ENCODE results near the gene RPL27A. TPM values are rescaled to one million over a fixed set of nuclear protein-coding genes. Genes with fewer than 3 reads are reported as not detected.

Gene RPL27A
- total RNA-seq, 1 experiment from 2014 or later = 1,055 TPM

DNA sequence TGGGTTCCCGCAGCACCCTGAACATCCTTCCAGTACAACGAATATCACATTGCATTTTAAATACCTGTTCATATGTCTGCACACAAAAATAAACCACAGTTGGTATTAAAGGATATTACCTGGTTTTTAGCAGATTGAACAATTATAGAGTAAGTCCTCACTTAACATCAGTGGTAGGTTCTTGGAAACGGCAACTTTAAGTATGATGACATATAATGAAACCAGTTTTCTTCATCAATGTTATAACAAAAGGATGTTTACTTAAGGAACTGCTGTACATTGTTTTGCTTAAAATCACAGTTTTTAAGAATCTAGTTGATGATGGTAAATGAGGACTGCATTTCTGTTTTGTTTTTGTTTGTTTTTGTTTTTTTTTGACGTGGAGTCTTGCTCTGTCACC lies 28.1 kb upstream of the RPL27A start:
- Histone ChIP-seq H3K27me3 (ENCODE audit: insufficient read depth, low read length) (no peaks in the 10 kb centered on the region), H4K20me1 (ENCODE audit: insufficient read depth) (no peaks in the 10 kb centered on the region), H3K4me1 (ENCODE audit: control insufficient read depth in 1 of 2, insufficient read depth in 2 of 2, low read length in 2 of 2) (no peaks in the 10 kb centered on the region), H3K9me3 (ENCODE audit: control insufficient read depth in 1 of 2, insufficient read depth in 1 of 2, low read depth in 1 of 2, low read length in 2 of 2) (no peaks in the 10 kb centered on the region), H3K9ac (ENCODE audit: low read length) (no peak overlapping the region), H3K4me3 (replicated peaks in 1 of 2; ENCODE audit: low read depth in 1 of 2, low read length in 2 of 2) (no peak overlapping the region), H3K79me2 (ENCODE audit: insufficient read depth, low read length) (no peaks in the 10 kb centered on the region), H3K36me3 (ENCODE audit: control insufficient read depth in 1 of 2, insufficient read depth in 2 of 2, low read length in 2 of 2) (peaks cover 2 to 4% of the 10 kb centered on the region in 2 experiments; a peak in 3 of 4 replicates), H3K27ac (ENCODE audit: low read depth, low read length) (no peak overlapping the region), H3K4me2 (ENCODE audit: low read length) (no peak overlapping the region), H2AFZ (ENCODE audit: low read depth, low read length, poor library complexity, severe bottlenecking) (no peak overlapping the region), H3K9me2 (ENCODE audit: insufficient read depth) (no peaks in the 10 kb centered on the region)
- no TSS peak for BruUV-seq (replicated peaks)
- POLR2A ChIA-PET = no interaction called here
- DNase-seq (ENCODE audit: low read depth, low spot score) (no peak), ATAC-seq (no peak)
- intact Hi-C loops (cut with micrococcal nuclease) = no loop called here
- RAD21 ChIA-PET (ENCODE audit: low non-redundant PET in 1 of 2, low total read pairs in 2 of 2, uncharacterized antibody in 2 of 2, unreplicated experiment in 2 of 2) = no interaction called here
- TF ChIP-seq, protein P1, sequence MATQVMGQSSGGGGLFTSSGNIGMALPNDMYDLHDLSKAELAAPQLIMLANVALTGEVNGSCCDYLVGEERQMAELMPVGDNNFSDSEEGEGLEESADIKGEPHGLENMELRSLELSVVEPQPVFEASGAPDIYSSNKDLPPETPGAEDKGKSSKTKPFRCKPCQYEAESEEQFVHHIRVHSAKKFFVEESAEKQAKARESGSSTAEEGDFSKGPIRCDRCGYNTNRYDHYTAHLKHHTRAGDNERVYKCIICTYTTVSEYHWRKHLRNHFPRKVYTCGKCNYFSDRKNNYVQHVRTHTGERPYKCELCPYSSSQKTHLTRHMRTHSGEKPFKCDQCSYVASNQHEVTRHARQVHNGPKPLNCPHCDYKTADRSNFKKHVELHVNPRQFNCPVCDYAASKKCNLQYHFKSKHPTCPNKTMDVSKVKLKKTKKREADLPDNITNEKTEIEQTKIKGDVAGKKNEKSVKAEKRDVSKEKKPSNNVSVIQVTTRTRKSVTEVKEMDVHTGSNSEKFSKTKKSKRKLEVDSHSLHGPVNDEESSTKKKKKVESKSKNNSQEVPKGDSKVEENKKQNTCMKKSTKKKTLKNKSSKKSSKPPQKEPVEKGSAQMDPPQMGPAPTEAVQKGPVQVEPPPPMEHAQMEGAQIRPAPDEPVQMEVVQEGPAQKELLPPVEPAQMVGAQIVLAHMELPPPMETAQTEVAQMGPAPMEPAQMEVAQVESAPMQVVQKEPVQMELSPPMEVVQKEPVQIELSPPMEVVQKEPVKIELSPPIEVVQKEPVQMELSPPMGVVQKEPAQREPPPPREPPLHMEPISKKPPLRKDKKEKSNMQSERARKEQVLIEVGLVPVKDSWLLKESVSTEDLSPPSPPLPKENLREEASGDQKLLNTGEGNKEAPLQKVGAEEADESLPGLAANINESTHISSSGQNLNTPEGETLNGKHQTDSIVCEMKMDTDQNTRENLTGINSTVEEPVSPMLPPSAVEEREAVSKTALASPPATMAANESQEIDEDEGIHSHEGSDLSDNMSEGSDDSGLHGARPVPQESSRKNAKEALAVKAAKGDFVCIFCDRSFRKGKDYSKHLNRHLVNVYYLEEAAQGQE (IDR thresholded peaks at IDR 0.05; ENCODE audit: low read depth) = no peak
- TF ChIP-seq CBX3 (IDR thresholded peaks at IDR 0.05; ENCODE audit: low read depth) (no peak), EGR1 (IDR thresholded peaks at IDR 0.05; ENCODE audit: low read depth) (no peak), POLR2A (IDR thresholded peaks at IDR 0.05; ENCODE audit: borderline replicate concordance, extremely low read depth, insufficient read depth, insufficient read length) (no peak), SIN3A (IDR thresholded peaks at IDR 0.05; ENCODE audit: low read depth) (no peak)
- CTCF ChIA-PET = no interaction called here

GRCh38 chr11:8656291-8656690 lies 26.3 kb upstream of the RPL27A start:
- POLR2A ChIA-PET = interaction anchor here (1.2 kb wide), 1 partner anchor 32 kb away, joined by 3 read pairs; no protein-coding TSS in a partner anchor
- no peak overlapping the region for H3K4me3 ChIP-seq (replicated peaks in 1 of 2; ENCODE audit: low read depth in 1 of 2, low read length in 2 of 2)
- H3K9ac ChIP-seq (ENCODE audit: low read length) = no peak overlapping the region
- H3K79me2 ChIP-seq (ENCODE audit: insufficient read depth, low read length) = no peaks in the 10 kb centered on the region
- ATAC-seq (no peak), DNase-seq (ENCODE audit: low read depth, low spot score) (no peak)
- no peaks in the 10 kb centered on the region for H4K20me1 ChIP-seq (ENCODE audit: insufficient read depth)
- no peaks in the 10 kb centered on the region for H3K9me2 ChIP-seq (ENCODE audit: insufficient read depth)
- no peak overlapping the region for H2AFZ ChIP-seq (ENCODE audit: low read depth, low read length, poor library complexity, severe bottlenecking)
- no peaks in the 10 kb centered on the region for H3K27me3 ChIP-seq (ENCODE audit: insufficient read depth, low read length)
- H3K9me3 ChIP-seq (ENCODE audit: control insufficient read depth in 1 of 2, insufficient read depth in 1 of 2, low read depth in 1 of 2, low read length in 2 of 2) = no peaks in the 10 kb centered on the region
- RAD21 ChIA-PET (ENCODE audit: low non-redundant PET in 1 of 2, low total read pairs in 2 of 2, uncharacterized antibody in 2 of 2, unreplicated experiment in 2 of 2) = no interaction called here
- BruUV-seq (replicated peaks) = no TSS peak
- intact Hi-C loops (cut with micrococcal nuclease) = no loop called here
- no peaks in the 10 kb centered on the region for H3K4me1 ChIP-seq (ENCODE audit: control insufficient read depth in 1 of 2, insufficient read depth in 2 of 2, low read length in 2 of 2)
- CTCF ChIA-PET = no interaction called here
- no peak overlapping the region for H3K27ac ChIP-seq (ENCODE audit: low read depth, low read length)
- H3K4me2 ChIP-seq (ENCODE audit: low read length) = no peak overlapping the region
- H3K36me3 ChIP-seq (ENCODE audit: control insufficient read depth in 1 of 2, insufficient read depth in 2 of 2, low read length in 2 of 2) = peaks cover 2 to 4% of the 10 kb centered on the region in 2 experiments; a peak in 3 of 4 replicates
- TF ChIP-seq EGR1 (IDR thresholded peaks at IDR 0.05; ENCODE audit: low read depth) = no peak
- TF ChIP-seq, protein P2, sequence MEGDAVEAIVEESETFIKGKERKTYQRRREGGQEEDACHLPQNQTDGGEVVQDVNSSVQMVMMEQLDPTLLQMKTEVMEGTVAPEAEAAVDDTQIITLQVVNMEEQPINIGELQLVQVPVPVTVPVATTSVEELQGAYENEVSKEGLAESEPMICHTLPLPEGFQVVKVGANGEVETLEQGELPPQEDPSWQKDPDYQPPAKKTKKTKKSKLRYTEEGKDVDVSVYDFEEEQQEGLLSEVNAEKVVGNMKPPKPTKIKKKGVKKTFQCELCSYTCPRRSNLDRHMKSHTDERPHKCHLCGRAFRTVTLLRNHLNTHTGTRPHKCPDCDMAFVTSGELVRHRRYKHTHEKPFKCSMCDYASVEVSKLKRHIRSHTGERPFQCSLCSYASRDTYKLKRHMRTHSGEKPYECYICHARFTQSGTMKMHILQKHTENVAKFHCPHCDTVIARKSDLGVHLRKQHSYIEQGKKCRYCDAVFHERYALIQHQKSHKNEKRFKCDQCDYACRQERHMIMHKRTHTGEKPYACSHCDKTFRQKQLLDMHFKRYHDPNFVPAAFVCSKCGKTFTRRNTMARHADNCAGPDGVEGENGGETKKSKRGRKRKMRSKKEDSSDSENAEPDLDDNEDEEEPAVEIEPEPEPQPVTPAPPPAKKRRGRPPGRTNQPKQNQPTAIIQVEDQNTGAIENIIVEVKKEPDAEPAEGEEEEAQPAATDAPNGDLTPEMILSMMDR (IDR thresholded peaks at IDR 0.05 in 2 of 3, conservative IDR thresholded peaks at IDR 0.05 in 1 of 3; ENCODE audit: borderline replicate concordance in 1 of 3, insufficient read depth in 1 of 3, low read depth in 2 of 3, low read length in 2 of 3) = no peak
- no peak for TF ChIP-seq SIN3A (IDR thresholded peaks at IDR 0.05; ENCODE audit: low read depth)
- TF ChIP-seq JUND (IDR thresholded peaks at IDR 0.05) = no peak
- no peak for TF ChIP-seq POLR2A (IDR thresholded peaks at IDR 0.05; ENCODE audit: borderline replicate concordance, extremely low read depth, insufficient read depth, insufficient read length)
- no peak for TF ChIP-seq TCF7L2 (IDR thresholded peaks at IDR 0.05; ENCODE audit: borderline replicate concordance, extremely low read depth, insufficient read depth, insufficient read length)
- TF ChIP-seq CBX3 (IDR thresholded peaks at IDR 0.05; ENCODE audit: low read depth) = no peak
- TF ChIP-seq FOSL1 (IDR thresholded peaks at IDR 0.05; ENCODE audit: low read depth) = no peak
- no peak for TF ChIP-seq CEBPB (IDR thresholded peaks at IDR 0.05; ENCODE audit: low read depth)
- TF ChIP-seq ZBTB33 (IDR thresholded peaks at IDR 0.05; ENCODE audit: extremely low read depth, insufficient replicate concordance, low read length) = no peak
- no peak for TF ChIP-seq POLR2AphosphoS5 (IDR thresholded peaks at IDR 0.05; ENCODE audit: low read depth, low read length)
- no peak for TF ChIP-seq SRF (IDR thresholded peaks at IDR 0.05; ENCODE audit: low read depth)
